Tibial nerve (tissue), 4 donors: ENCODE measurements around the gene SAMD1. TPM values are rescaled to one million over a fixed set of nuclear protein-coding genes. Genes with fewer than 3 reads are reported as not detected.
A peak's percentile ranks its signal among the peaks of the same experiment; 100 is the strongest.

Experiments used
- DNase-seq, 2 donors: peaks; one replicate each; pipeline ENCODE4 v3.0.0-alpha.2; 2019; ENCODE audit warnings: low spot score in 2 of 2
- H3K27ac ChIP-seq, 4 donors: fragments of 200-600 bp; sonication (generic) in 3 of 4; one replicate each; pipeline ENCODE4 v1.5.1; 2017 to 2019; ENCODE audit warnings: mild to moderate bottlenecking in 1 of 4
- H3K27me3 ChIP-seq, 2 donors: fragments of 200-600 bp; sonication (generic) in 1 of 2; one replicate each; pipeline versions ENCODE4 v1.5.1 to v1.6.0; 2017 to 2019
- H3K36me3 ChIP-seq, 3 donors: fragments of 200-600 bp; sonication (generic); one replicate each; pipeline ENCODE4 v1.5.1; 2018 to 2019
- H3K4me1 ChIP-seq, 4 donors: fragments of 200-600 bp; sonication (generic) in 3 of 4; one replicate each; pipeline ENCODE4 v1.5.1; 2017 to 2019
- H3K4me3 ChIP-seq, 4 donors: fragments of 200-600 bp; sonication (generic) in 3 of 4; one replicate each; pipeline ENCODE4 v1.5.1; 2017 to 2019; ENCODE audit warnings: mild to moderate bottlenecking in 1 of 4, moderate library complexity in 1 of 4
- H3K9me3 ChIP-seq, 4 donors: fragments of 200-600 bp; sonication (generic) in 3 of 4; one replicate each; pipeline ENCODE4 v1.5.1; 2017 to 2019
- CTCF ChIP-seq, 5 experiments: fragments of 200-600 bp in 3 of 5; fragments of 450-650 bp in 2 of 5; sonication (generic) in 3 of 5; IDR thresholded peaks; one replicate each; pipeline ENCODE4 v1.5.1; 2016 to 2019; ENCODE audit warnings: antibody characterized with exemption in 5 of 5, mild to moderate bottlenecking in 3 of 5, moderate library complexity in 2 of 5
- EP300 ChIP-seq, 2 donors: sonication (generic); formaldehyde crosslinking; IDR thresholded peaks; one replicate each; pipeline ENCODE4 v1.6.1; 2017; ENCODE audit warnings: antibody characterized with exemption in 2 of 2, mild to moderate bottlenecking in 1 of 2
- POLR2A ChIP-seq, 2 donors: fragments of 450-650 bp; IDR thresholded peaks; one replicate each; pipeline ENCODE4 v1.6.1; 2017; ENCODE audit warnings: antibody characterized with exemption in 2 of 2, mild to moderate bottlenecking in 2 of 2, moderate library complexity in 2 of 2
- WGBS, 2 donors: methylation state at CpG; one replicate each; pipeline ENCODE4 v1.1.5; 2018; 5-methylcytosine and 5-hydroxymethylcytosine counted together
- total RNA-seq, 4 donors: library from RNA; depleted of rRNA; stranded (reverse); fragments of >200 nt; gene quantifications; one replicate each; pipeline ENCODE4 v1.1.0, GENCODE V29; 2016

Gene SAMD1
- total RNA-seq, result 10 to 100 TPM in 3 of 4 donors, 1 to 10 TPM in 1; 5.9 to 31.4 (median 19.0) TPM

- Histone ChIP-seq H3K4me1 (peaks cover 0 to 22% (median 6%) of the 10 kb centered on the region in 4 donors), H3K4me3 (peak within 1 kb of the TSS; percentile 53 to 95 (median 78)), H3K27me3 (no peaks in the 10 kb centered on the region), H3K36me3 (peaks cover 0 to 43% (median 0%) of the 10 kb centered on the region in 3 donors), H3K9me3 (peaks cover 0 to 11% (median 3%) of the 10 kb centered on the region in 4 donors), H3K27ac (peak within 1 kb of the TSS; percentile 87 to 95 (median 92))
- 0 to 1% methylated on average over 15 to 33 of the region's 65 CpGs for WGBS, 2 donors
- TF ChIP-seq EP300 (IDR thresholded peaks at IDR 0.05) (no peak), POLR2A (IDR thresholded peaks at IDR 0.05) (no peak), CTCF (IDR thresholded peaks at IDR 0.05) (no peak)
- DNase-seq, result peak; percentile 86 to 89
Observed at GRCh38 chr19:14090509-14091080, at the start of gene SAMD1. Gene SAMD1 (minus strand): TSS chr19:14090751.

DNA sequence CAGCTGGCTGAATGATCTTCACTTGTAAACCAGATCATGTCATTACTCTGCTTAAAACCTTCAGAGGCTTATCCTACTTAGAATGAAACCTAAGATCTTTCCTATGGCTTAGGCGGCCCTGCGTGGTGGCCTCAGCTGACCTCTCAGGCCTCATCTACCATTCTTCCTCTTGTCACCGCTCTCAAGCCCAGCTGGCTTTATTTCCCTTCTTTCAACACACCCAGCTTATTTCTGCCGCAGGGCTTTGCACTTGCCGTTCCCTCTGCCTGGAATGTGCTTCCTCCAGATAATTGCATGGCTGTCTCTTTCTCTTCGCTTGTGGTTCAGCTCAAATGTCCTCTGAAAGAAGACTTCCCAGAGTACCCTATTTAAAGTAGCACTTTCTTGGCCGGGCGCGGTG is 49.4 kb upstream of the SAMD1 start:
- Histone ChIP-seq H3K27me3 (no peaks in the 10 kb centered on the region), H3K4me1 (peaks cover 0 to 36% (median 19%) of the 10 kb centered on the region in 4 donors), H3K36me3 (peaks cover 0 to 4% (median 0%) of the 10 kb centered on the region in 3 donors), H3K27ac (peak overlapping the region in 1 of 4 donors; percentile 23), H3K9me3 (no peaks in the 10 kb centered on the region), H3K4me3 (no peak overlapping the region)
- no peak for TF ChIP-seq CTCF (IDR thresholded peaks at IDR 0.05)
- TF ChIP-seq EP300 (IDR thresholded peaks at IDR 0.05), result peak in 1 of 2 donors; percentile 61
- no peak for DNase-seq
- 74 to 76% methylated on average over 9 of the region's 9 CpGs for WGBS, 2 donors

GRCh38 chr19:14138576-14139265 is 48.2 kb upstream of the SAMD1 start:
- Histone ChIP-seq H3K27me3 (no peaks in the 10 kb centered on the region), H3K9me3 (no peaks in the 10 kb centered on the region), H3K36me3 (peaks cover 0 to 4% (median 0%) of the 10 kb centered on the region in 3 donors), H3K4me1 (peaks cover 0 to 36% (median 19%) of the 10 kb centered on the region in 4 donors), H3K4me3 (no peak overlapping the region), H3K27ac (peak overlapping the region in 2 of 4 donors; percentile 34 to 94)
- TF ChIP-seq EP300 (IDR thresholded peaks at IDR 0.05), result no peak
- no peak for DNase-seq
- WGBS, 2 donors, result 67 to 72% methylated on average over 9 of the region's 9 CpGs

DNA sequence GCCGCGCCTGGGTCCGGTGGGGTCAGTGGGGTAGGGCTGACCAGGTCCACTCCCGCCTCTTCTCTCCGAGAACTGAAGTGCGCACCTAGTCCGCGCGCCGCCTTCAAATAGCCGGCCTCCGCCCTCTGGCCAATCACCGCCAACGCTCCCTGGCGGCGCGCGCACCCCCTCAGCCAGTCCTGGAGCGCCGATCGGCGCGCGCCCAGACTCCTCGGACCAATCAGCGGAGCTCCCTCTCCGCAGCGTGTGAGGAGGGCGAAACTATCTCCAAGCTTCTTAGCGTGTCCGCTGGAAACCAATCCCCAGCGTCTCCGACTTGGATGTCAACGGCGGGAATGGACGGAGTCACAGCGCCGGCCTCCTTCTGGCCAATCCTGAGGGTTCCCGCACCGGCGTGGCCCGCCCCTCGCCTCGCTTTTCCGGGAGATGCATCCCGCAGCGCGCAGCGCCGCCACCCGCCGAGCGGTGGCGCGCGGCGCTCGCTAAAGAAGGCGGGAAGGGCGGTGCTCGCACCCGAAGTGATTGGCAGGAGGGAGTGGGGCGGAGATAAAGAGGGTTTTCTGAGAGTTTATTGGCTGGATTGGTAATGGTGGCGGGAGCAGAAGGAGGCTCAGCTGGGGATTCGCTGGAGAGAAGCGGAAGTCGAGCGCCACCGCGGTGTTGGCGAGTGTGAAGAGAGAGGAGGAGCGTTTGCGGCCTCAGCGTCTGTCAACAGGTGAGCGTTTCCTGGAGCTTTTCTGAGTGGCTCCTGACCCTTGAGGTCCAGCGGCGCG is 46.1 kb upstream of the SAMD1 start, which contains the start of gene ASF1B:
Gene ASF1B (minus strand): TSS at position 81 of the 773 bp plus-strand sequence. CDS start 133 bp downstream, outside the sequence.
- 0% methylated on average over 45 to 56 of the region's 78 CpGs for WGBS, 2 donors
- peak within 1 kb of the TSS; percentile 80 to 94 (median 88) for H3K27ac ChIP-seq
- H3K27me3 ChIP-seq, result no peaks in the 10 kb centered on the region

More for the DNA sequence above, 46.1 kb upstream of the SAMD1 start, which contains the start of gene ASF1B:
- Histone ChIP-seq H3K4me1 (peaks cover 0 to 36% (median 19%) of the 10 kb centered on the region in 4 donors), H3K9me3 (no peaks in the 10 kb centered on the region), H3K4me3 (peak within 1 kb of the TSS; percentile 49 to 75 (median 68)), H3K36me3 (peaks cover 0 to 4% (median 0%) of the 10 kb centered on the region in 3 donors)
- peak; percentile 95 to 97 for DNase-seq
- TF ChIP-seq EP300 (IDR thresholded peaks at IDR 0.05) (peak; percentile 78 to 86), CTCF (IDR thresholded peaks at IDR 0.05) (peak; percentile 88 to 99 (median 96)), POLR2A (IDR thresholded peaks at IDR 0.05) (peak; percentile 37 to 81)
